HEK293 (cell line): ENCODE results near the gene LY6G5C.

Experiments
- CTCF ChIA-PET: fragments of 350-600 bp; formaldehyde crosslinking; extraction: SDS; loops from one replicate; lab custom pipeline; 2021; ENCODE audit warnings: antibody characterized with exemption; lab: Yijun Ruan, JAX
- POLR2A ChIA-PET: fragments of 300-600 bp; formaldehyde crosslinking; extraction: SDS; loops from one replicate; lab custom pipeline; 2020; ENCODE audit warnings: antibody characterized with exemption, inconsistent platforms; lab: Yijun Ruan, JAX
- H3K27ac ChIP-seq: fragments of 200-500 bp; sonication (Bioruptor generic); 2 replicates; pipeline ENCODE4 v1.5.1; 2014; ENCODE audit warnings: low read depth, low read length, control low read depth, inconsistent platforms; ENCODE audit errors: extremely low read depth
- H3K36me3 ChIP-seq, 2 experiments: fragments of 200-500 bp in 1 of 2; sonication (Bioruptor generic) in 1 of 2; 1 replicate in 1 of 2; 2 replicates in 1 of 2; pipeline ENCODE4 v1.5.1; 2014 to 2017; ENCODE audit warnings: inconsistent platforms in 2 of 2, low read length in 2 of 2; ENCODE audit not compliant: control insufficient read depth in 2 of 2, insufficient read depth in 1 of 2
- H3K4me1 ChIP-seq: fragments of 200-500 bp; sonication (Bioruptor generic); 2 replicates; pipeline ENCODE4 v1.5.1; 2014; ENCODE audit warnings: mild to moderate bottlenecking, low read length, inconsistent platforms; ENCODE audit not compliant: control insufficient read depth, insufficient read depth
- H3K4me3 ChIP-seq: 2 replicates; pipeline ENCODE4 v1.5.1; 2011; ENCODE audit warnings: low read depth, mild to moderate bottlenecking, control low read depth, low read length, moderate library complexity
- H3K9me3 ChIP-seq: fragments of 200-500 bp; sonication (Bioruptor generic); 2 replicates; pipeline ENCODE4 v1.5.1; 2014; ENCODE audit warnings: low read depth, low read length, inconsistent platforms; ENCODE audit not compliant: control insufficient read depth, insufficient read depth
- EGR2 ChIP-seq: fragments of 450-650 bp; formaldehyde crosslinking; IDR thresholded peaks from 2 replicates; pipeline ENCODE4 v1.5.1; 2016; ENCODE audit warnings: low read depth, missing biosample characterization, missing genetic modification characterization
- GLI2 ChIP-seq: fragments of 450-650 bp; formaldehyde crosslinking; IDR thresholded peaks from 2 replicates; pipeline ENCODE4; 2017; ENCODE audit warnings: missing biosample characterization, missing genetic modification characterization, low read depth, borderline replicate concordance
- GLIS2 ChIP-seq: fragments of 450-650 bp; formaldehyde crosslinking; IDR thresholded peaks from 2 replicates; pipeline ENCODE4 v1.5.1; 2016; ENCODE audit warnings: missing biosample characterization, missing genetic modification characterization
- KLF10 ChIP-seq: fragments of 450-650 bp; IDR thresholded peaks from 2 replicates; pipeline ENCODE4 v1.5.1; 2018; ENCODE audit warnings: missing biosample characterization, mild to moderate bottlenecking, missing genetic modification characterization
- ZBTB48 ChIP-seq: fragments of 450-650 bp; formaldehyde crosslinking; IDR thresholded peaks from 2 replicates; pipeline ENCODE4 v1.5.1; 2016; ENCODE audit warnings: missing biosample characterization, missing genetic modification characterization
- ZNF174 ChIP-seq: fragments of 450-650 bp; formaldehyde crosslinking; IDR thresholded peaks from 2 replicates; pipeline ENCODE4 v1.5.0; 2017; ENCODE audit warnings: missing biosample characterization, mild to moderate bottlenecking, missing genetic modification characterization
- ZNF221 ChIP-seq: fragments of 450-650 bp; formaldehyde crosslinking; IDR thresholded peaks from 2 replicates; pipeline ENCODE4 v1.5.1; 2017; ENCODE audit warnings: missing biosample characterization, missing genetic modification characterization, borderline replicate concordance
- ZNF239 ChIP-seq: fragments of 450-650 bp; formaldehyde crosslinking; IDR thresholded peaks from 2 replicates; pipeline ENCODE4 v1.5.1; 2016; ENCODE audit warnings: missing biosample characterization, missing genetic modification characterization
- ZNF571 ChIP-seq: fragments of 450-650 bp; formaldehyde crosslinking; IDR thresholded peaks from 2 replicates; pipeline ENCODE4 v1.5.0; 2017; ENCODE audit warnings: missing biosample characterization, missing genetic modification characterization
- ZNF596 ChIP-seq: fragments of 450-650 bp; IDR thresholded peaks from 2 replicates; pipeline ENCODE4 v1.5.0; 2018; ENCODE audit warnings: missing biosample characterization, mild to moderate bottlenecking, missing genetic modification characterization, moderate library complexity
- ZNF76 ChIP-seq: fragments of 450-650 bp; formaldehyde crosslinking; IDR thresholded peaks from 2 replicates; pipeline ENCODE4; 2016; ENCODE audit warnings: low read depth, missing biosample characterization, missing genetic modification characterization, borderline replicate concordance
- ZXDB ChIP-seq: fragments of 450-650 bp; formaldehyde crosslinking; IDR thresholded peaks from 2 replicates; pipeline ENCODE4 v1.5.1; 2016; ENCODE audit warnings: missing biosample characterization, missing genetic modification characterization
- TF ChIP-seq, protein P1 (sequence below): fragments of 450-650 bp; formaldehyde crosslinking; IDR thresholded peaks from 2 replicates; pipeline ENCODE4 v1.5.1; 2016; ENCODE audit warnings: missing biosample characterization, missing genetic modification characterization
- TF ChIP-seq, protein P2 (sequence below): IDR thresholded peaks from 2 replicates; pipeline ENCODE4 v1.6.1; 2011; ENCODE audit warnings: mild to moderate bottlenecking, low read depth, low read length, borderline replicate concordance
- TF ChIP-seq, protein P3 (sequence below): fragments of 450-650 bp; formaldehyde crosslinking; IDR thresholded peaks from 2 replicates; pipeline ENCODE4 v1.5.1; 2016; ENCODE audit warnings: missing biosample characterization, missing genetic modification characterization
- TF ChIP-seq, protein P4 (sequence below): fragments of 450-650 bp; formaldehyde crosslinking; IDR thresholded peaks from 2 replicates; pipeline ENCODE4 v1.5.1; 2016; ENCODE audit warnings: missing biosample characterization, missing genetic modification characterization
- TF ChIP-seq, protein P5 (sequence below): fragments of 450-650 bp; formaldehyde crosslinking; IDR thresholded peaks from 2 replicates; pipeline ENCODE4 v1.5.1; 2016; ENCODE audit warnings: missing biosample characterization, missing genetic modification characterization
- TF ChIP-seq, protein P6 (sequence below): fragments of 450-650 bp; formaldehyde crosslinking; IDR thresholded peaks from 2 replicates; pipeline ENCODE4 v1.5.1; 2016; ENCODE audit warnings: missing biosample characterization, missing genetic modification characterization
- TF ChIP-seq, protein P7 (sequence below): fragments of 450-650 bp; formaldehyde crosslinking; IDR thresholded peaks from 2 replicates; pipeline ENCODE4 v1.5.1; 2016; ENCODE audit warnings: missing biosample characterization, missing genetic modification characterization

LY6G5C gene

DNA sequence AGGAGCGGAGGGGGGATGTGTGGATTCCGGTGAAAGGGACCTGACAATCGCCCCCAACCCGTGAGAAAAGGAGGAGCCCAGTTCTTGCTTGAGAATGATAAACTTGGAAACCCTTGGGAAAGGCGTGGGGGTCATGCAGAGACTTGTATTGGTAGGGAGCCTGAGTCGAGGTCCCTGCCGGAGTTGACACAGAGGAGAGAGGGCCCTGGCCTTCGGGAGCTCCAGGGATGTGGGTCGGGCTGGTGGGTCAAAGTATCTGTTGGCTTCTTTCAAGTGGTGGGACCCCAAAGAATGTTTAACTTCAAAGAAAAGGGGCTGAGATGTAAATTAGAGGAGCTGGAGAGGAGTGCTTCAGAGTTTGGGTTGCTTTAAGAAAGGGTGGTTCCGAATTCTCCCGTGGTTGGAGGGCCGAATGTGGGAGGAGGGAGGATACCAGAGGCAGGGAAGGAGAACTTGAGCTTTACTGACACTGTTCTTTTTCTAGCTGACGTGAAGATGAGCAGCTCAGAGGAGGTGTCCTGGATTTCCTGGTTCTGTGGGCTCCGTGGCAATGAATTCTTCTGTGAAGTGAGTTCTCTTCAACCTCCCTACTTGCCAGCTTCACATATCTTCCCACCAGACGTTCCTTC is 14.4 kb downstream of the LY6G5C start:
- peak overlapping the region; percentile 92 for H3K4me3 ChIP-seq
- H3K27ac ChIP-seq = peak overlapping the region; percentile 73
- TF ChIP-seq, protein P1, sequence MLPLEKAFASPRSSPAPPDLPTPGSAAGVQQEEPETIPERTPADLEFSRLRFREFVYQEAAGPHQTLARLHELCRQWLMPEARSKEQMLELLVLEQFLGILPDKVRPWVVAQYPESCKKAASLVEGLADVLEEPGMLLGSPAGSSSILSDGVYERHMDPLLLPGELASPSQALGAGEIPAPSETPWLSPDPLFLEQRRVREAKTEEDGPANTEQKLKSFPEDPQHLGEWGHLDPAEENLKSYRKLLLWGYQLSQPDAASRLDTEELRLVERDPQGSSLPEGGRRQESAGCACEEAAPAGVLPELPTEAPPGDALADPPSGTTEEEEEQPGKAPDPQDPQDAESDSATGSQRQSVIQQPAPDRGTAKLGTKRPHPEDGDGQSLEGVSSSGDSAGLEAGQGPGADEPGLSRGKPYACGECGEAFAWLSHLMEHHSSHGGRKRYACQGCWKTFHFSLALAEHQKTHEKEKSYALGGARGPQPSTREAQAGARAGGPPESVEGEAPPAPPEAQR (tag by site-specific recombination) = no peak
- TF ChIP-seq KLF10 (tag by site-specific recombination) = no peak
- TF ChIP-seq ZNF174 = no peak
- TF ChIP-seq GLI2 (tag by site-specific recombination) = no peak
- TF ChIP-seq, protein P2, sequence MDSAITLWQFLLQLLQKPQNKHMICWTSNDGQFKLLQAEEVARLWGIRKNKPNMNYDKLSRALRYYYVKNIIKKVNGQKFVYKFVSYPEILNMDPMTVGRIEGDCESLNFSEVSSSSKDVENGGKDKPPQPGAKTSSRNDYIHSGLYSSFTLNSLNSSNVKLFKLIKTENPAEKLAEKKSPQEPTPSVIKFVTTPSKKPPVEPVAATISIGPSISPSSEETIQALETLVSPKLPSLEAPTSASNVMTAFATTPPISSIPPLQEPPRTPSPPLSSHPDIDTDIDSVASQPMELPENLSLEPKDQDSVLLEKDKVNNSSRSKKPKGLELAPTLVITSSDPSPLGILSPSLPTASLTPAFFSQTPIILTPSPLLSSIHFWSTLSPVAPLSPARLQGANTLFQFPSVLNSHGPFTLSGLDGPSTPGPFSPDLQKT = no peak
- no peak for TF ChIP-seq ZNF221 (tag by site-specific recombination)
- 0 out of 2 replicates have a peak, but pooled peaks have one; percentile 4 for TF ChIP-seq EGR2 (tag by site-specific recombination)
- TF ChIP-seq, protein P3, sequence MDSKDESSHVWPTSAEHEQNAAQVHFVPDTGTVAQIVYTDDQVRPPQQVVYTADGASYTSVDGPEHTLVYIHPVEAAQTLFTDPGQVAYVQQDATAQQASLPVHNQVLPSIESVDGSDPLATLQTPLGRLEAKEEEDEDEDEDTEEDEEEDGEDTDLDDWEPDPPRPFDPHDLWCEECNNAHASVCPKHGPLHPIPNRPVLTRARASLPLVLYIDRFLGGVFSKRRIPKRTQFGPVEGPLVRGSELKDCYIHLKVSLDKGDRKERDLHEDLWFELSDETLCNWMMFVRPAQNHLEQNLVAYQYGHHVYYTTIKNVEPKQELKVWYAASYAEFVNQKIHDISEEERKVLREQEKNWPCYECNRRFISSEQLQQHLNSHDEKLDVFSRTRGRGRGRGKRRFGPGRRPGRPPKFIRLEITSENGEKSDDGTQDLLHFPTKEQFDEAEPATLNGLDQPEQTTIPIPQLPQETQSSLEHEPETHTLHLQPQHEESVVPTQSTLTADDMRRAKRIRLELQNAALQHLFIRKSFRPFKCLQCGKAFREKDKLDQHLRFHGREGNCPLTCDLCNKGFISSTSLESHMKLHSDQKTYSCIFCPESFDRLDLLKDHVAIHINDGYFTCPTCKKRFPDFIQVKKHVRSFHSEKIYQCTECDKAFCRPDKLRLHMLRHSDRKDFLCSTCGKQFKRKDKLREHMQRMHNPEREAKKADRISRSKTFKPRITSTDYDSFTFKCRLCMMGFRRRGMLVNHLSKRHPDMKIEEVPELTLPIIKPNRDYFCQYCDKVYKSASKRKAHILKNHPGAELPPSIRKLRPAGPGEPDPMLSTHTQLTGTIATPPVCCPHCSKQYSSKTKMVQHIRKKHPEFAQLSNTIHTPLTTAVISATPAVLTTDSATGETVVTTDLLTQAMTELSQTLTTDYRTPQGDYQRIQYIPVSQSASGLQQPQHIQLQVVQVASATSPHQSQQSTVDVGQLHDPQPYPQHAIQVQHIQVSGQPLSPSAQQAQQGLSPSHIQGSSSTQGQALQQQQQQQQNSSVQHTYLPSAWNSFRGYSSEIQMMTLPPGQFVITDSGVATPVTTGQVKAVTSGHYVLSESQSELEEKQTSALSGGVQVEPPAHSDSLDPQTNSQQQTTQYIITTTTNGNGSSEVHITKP (tag by site-specific recombination) = peak; percentile 86
- TF ChIP-seq GLIS2 = 0 out of 2 replicates have a peak, but pooled peaks have one; percentile 10
- no peak for TF ChIP-seq ZNF571 (tag by site-specific recombination)
- TF ChIP-seq, protein P4, sequence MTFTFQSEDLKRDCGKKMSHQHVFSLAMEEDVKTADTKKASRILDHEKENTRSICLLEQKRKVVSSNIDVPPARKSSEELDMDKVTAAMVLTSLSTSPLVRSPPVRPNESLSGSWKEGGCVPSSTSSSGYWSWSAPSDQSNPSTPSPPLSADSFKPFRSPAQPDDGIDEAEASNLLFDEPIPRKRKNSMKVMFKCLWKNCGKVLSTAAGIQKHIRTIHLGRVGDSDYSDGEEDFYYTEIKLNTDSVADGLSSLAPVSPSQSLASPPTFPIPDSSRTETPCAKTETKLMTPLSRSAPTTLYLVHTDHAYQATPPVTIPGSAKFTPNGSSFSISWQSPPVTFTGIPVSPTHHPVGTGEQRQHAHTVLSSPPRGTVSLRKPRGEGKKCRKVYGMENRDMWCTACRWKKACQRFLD (tag by site-specific recombination) = no peak
- TF ChIP-seq, protein P5, sequence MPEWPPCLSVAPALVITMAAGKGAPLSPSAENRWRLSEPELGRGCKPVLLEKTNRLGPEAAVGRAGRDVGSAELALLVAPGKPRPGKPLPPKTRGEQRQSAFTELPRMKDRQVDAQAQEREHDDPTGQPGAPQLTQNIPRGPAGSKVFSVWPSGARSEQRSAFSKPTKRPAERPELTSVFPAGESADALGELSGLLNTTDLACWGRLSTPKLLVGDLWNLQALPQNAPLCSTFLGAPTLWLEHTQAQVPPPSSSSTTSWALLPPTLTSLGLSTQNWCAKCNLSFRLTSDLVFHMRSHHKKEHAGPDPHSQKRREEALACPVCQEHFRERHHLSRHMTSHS (tag by site-specific recombination) = no peak
- no peak for TF ChIP-seq ZXDB (tag by site-specific recombination)
- no peak for TF ChIP-seq ZNF239 (tag by site-specific recombination)
- TF ChIP-seq, protein P6, sequence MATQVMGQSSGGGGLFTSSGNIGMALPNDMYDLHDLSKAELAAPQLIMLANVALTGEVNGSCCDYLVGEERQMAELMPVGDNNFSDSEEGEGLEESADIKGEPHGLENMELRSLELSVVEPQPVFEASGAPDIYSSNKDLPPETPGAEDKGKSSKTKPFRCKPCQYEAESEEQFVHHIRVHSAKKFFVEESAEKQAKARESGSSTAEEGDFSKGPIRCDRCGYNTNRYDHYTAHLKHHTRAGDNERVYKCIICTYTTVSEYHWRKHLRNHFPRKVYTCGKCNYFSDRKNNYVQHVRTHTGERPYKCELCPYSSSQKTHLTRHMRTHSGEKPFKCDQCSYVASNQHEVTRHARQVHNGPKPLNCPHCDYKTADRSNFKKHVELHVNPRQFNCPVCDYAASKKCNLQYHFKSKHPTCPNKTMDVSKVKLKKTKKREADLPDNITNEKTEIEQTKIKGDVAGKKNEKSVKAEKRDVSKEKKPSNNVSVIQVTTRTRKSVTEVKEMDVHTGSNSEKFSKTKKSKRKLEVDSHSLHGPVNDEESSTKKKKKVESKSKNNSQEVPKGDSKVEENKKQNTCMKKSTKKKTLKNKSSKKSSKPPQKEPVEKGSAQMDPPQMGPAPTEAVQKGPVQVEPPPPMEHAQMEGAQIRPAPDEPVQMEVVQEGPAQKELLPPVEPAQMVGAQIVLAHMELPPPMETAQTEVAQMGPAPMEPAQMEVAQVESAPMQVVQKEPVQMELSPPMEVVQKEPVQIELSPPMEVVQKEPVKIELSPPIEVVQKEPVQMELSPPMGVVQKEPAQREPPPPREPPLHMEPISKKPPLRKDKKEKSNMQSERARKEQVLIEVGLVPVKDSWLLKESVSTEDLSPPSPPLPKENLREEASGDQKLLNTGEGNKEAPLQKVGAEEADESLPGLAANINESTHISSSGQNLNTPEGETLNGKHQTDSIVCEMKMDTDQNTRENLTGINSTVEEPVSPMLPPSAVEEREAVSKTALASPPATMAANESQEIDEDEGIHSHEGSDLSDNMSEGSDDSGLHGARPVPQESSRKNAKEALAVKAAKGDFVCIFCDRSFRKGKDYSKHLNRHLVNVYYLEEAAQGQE = no peak
- no peak for TF ChIP-seq ZNF596 (tag by site-specific recombination)
- TF ChIP-seq ZNF76 = no peak
- TF ChIP-seq, protein P7, sequence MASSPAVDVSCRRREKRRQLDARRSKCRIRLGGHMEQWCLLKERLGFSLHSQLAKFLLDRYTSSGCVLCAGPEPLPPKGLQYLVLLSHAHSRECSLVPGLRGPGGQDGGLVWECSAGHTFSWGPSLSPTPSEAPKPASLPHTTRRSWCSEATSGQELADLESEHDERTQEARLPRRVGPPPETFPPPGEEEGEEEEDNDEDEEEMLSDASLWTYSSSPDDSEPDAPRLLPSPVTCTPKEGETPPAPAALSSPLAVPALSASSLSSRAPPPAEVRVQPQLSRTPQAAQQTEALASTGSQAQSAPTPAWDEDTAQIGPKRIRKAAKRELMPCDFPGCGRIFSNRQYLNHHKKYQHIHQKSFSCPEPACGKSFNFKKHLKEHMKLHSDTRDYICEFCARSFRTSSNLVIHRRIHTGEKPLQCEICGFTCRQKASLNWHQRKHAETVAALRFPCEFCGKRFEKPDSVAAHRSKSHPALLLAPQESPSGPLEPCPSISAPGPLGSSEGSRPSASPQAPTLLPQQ (tag by site-specific recombination) = no peak
- peak; percentile 36 for TF ChIP-seq ZBTB48
- peaks cover 35 to 71% of the 10 kb centered on the region in 2 experiments for H3K36me3 ChIP-seq
- 0 out of 2 replicates have a peak, but pooled peaks cover 4% of the 10 kb centered on the region for H3K4me1 ChIP-seq
- no peaks in the 10 kb centered on the region for H3K9me3 ChIP-seq
- CTCF ChIA-PET = interaction anchor here (0.6 to 1.3 kb wide), 6 partner anchors 12 to 82 kb away, joined by 3 to 5 read pairs (median 4); partner anchors contain the start of gene LY6G5C
- POLR2A ChIA-PET = interaction anchor here (0.6 to 7.4 kb wide), 6 partner anchors 9 to 168 kb away, joined by 3 to 180 read pairs (median 5); partner anchors contain the start of genes ABHD16A, APOM, BAG6 and HSPA1B
